ENCODE measurements around the gene KAT8.
A peak's percentile ranks its signal among the peaks of the same experiment; 100 is the strongest.

Gene KAT8

GRCh38 chr16:31114468-31114867, 3.0 kb upstream of the KAT8 start:
- no peak for TF ChIP-seq CTCF (IDR thresholded peaks at IDR 0.05; ENCODE audit: borderline replicate concordance, extremely low read depth, low read length, poor library complexity, severe bottlenecking)
- no peak for TF ChIP-seq EZH2 (IDR thresholded peaks at IDR 0.05; ENCODE audit: borderline replicate concordance, low read depth, low read length, severe bottlenecking)
- H3K9ac ChIP-seq (ENCODE audit: low read depth, low read length): no peak overlapping the region
- no peak for DNase-seq
- no peak overlapping the region for H3K4me2 ChIP-seq (ENCODE audit: insufficient read depth, low read length)
- peaks cover 32% of the 10 kb centered on the region for H3K79me2 ChIP-seq (ENCODE audit: insufficient read depth, low read length)
- H3K9me3 ChIP-seq (ENCODE audit: insufficient read depth, low read length, severe bottlenecking): no peaks in the 10 kb centered on the region
- H3K27me3 ChIP-seq (ENCODE audit: insufficient read depth, low read length, poor library complexity): no peaks in the 10 kb centered on the region
- ATAC-seq (ENCODE audit: insufficient read depth, low read depth): no peak
- no peak overlapping the region for H2AFZ ChIP-seq (ENCODE audit: low read depth, low read length)
- H4K20me1 ChIP-seq (ENCODE audit: insufficient read depth, low read length): peaks cover 13% of the 10 kb centered on the region
- H3K4me3 ChIP-seq (ENCODE audit: low read depth in 1 of 2, low read length in 2 of 2): no peak overlapping the region
- peaks cover 50% of the 10 kb centered on the region for H3K36me3 ChIP-seq (ENCODE audit: insufficient read depth, low read length)
- H3K4me1 ChIP-seq (ENCODE audit: insufficient read depth, low read length): peaks cover 35% of the 10 kb centered on the region
- H3K27ac ChIP-seq (ENCODE audit: low read length): no peak overlapping the region

GRCh38 chr16:31118223-31119155, 1.0 kb downstream of the KAT8 start:
- Histone ChIP-seq H3K36me3 (ENCODE audit: insufficient read depth, low read length) (peaks cover 46% of the 10 kb centered on the region), H2AFZ (ENCODE audit: low read depth, low read length) (peak overlapping the region; percentile 21; the same call in 1 of the 2 replicates)
- no peak for DNase-seq

DNA sequence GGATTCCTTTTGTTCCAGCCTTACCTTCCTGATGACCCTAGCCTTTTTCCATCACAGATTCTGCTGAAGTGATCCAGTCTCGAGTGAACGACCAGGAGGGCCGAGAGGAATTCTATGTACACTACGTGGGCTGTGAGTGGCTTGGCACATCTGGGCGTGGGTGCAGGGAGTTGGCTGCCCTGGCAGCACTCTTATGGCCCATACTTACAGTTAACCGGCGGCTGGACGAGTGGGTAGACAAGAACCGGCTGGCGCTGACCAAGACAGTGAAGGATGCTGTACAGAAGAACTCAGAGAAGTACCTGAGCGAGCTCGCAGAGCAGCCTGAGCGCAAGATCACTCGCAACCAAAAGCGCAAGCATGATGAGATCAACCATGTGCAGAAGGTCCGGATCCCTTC, 2.7 kb downstream of the KAT8 start:
- Histone ChIP-seq H3K9me3 (ENCODE audit: insufficient read depth, low read length, severe bottlenecking) (no peaks in the 10 kb centered on the region), H3K27me3 (ENCODE audit: insufficient read depth, low read length, poor library complexity) (no peaks in the 10 kb centered on the region), H3K36me3 (ENCODE audit: insufficient read depth, low read length) (peaks cover 54% of the 10 kb centered on the region), H3K27ac (ENCODE audit: low read length) (no peak overlapping the region), H3K79me2 (ENCODE audit: insufficient read depth, low read length) (peaks cover 34% of the 10 kb centered on the region), H3K4me3 (ENCODE audit: low read depth in 1 of 2, low read length in 2 of 2) (no peak overlapping the region), H4K20me1 (ENCODE audit: insufficient read depth, low read length) (peaks cover 16% of the 10 kb centered on the region), H3K9ac (ENCODE audit: low read depth, low read length) (no peak overlapping the region), H3K4me2 (ENCODE audit: insufficient read depth, low read length) (no peak overlapping the region), H3K4me1 (ENCODE audit: insufficient read depth, low read length) (peaks cover 29% of the 10 kb centered on the region), H2AFZ (ENCODE audit: low read depth, low read length) (no peak overlapping the region)
- no peak for TF ChIP-seq EZH2 (IDR thresholded peaks at IDR 0.05; ENCODE audit: borderline replicate concordance, low read depth, low read length, severe bottlenecking)
- TF ChIP-seq CTCF (IDR thresholded peaks at IDR 0.05; ENCODE audit: borderline replicate concordance, extremely low read depth, low read length, poor library complexity, severe bottlenecking): no peak
- ATAC-seq (ENCODE audit: insufficient read depth, low read depth) (no peak), DNase-seq (no peak)

More at GRCh38 chr16:31118223-31119155, 1.0 kb downstream of the KAT8 start:
- H3K27me3 ChIP-seq (ENCODE audit: insufficient read depth, low read length, poor library complexity): no peaks in the 10 kb centered on the region
- peaks cover 34% of the 10 kb centered on the region for H3K79me2 ChIP-seq (ENCODE audit: insufficient read depth, low read length)
- TF ChIP-seq CTCF (IDR thresholded peaks at IDR 0.05; ENCODE audit: borderline replicate concordance, extremely low read depth, low read length, poor library complexity, severe bottlenecking): no peak
- no peak for TF ChIP-seq EZH2 (IDR thresholded peaks at IDR 0.05; ENCODE audit: borderline replicate concordance, low read depth, low read length, severe bottlenecking)
- H3K4me3 ChIP-seq (ENCODE audit: low read depth in 1 of 2, low read length in 2 of 2): peak overlapping the region; percentile 39 to 62
- H3K9me3 ChIP-seq (ENCODE audit: insufficient read depth, low read length, severe bottlenecking): no peaks in the 10 kb centered on the region
- no peak for ATAC-seq (ENCODE audit: insufficient read depth, low read depth)
- peaks cover 16% of the 10 kb centered on the region for H4K20me1 ChIP-seq (ENCODE audit: insufficient read depth, low read length)
- H3K27ac ChIP-seq (ENCODE audit: low read length): peak overlapping the region; percentile 58
- peak overlapping the region; percentile 92 for H3K4me2 ChIP-seq (ENCODE audit: insufficient read depth, low read length)
- peak overlapping the region; percentile 56 for H3K9ac ChIP-seq (ENCODE audit: low read depth, low read length)
- H3K4me1 ChIP-seq (ENCODE audit: insufficient read depth, low read length): peaks cover 29% of the 10 kb centered on the region
